ENCODE measurements around the gene PRPF6.

GRCh38 chr20:64021124-64021975, 40.4 kb downstream of the PRPF6 start:
- TF ChIP-seq, protein P1, sequence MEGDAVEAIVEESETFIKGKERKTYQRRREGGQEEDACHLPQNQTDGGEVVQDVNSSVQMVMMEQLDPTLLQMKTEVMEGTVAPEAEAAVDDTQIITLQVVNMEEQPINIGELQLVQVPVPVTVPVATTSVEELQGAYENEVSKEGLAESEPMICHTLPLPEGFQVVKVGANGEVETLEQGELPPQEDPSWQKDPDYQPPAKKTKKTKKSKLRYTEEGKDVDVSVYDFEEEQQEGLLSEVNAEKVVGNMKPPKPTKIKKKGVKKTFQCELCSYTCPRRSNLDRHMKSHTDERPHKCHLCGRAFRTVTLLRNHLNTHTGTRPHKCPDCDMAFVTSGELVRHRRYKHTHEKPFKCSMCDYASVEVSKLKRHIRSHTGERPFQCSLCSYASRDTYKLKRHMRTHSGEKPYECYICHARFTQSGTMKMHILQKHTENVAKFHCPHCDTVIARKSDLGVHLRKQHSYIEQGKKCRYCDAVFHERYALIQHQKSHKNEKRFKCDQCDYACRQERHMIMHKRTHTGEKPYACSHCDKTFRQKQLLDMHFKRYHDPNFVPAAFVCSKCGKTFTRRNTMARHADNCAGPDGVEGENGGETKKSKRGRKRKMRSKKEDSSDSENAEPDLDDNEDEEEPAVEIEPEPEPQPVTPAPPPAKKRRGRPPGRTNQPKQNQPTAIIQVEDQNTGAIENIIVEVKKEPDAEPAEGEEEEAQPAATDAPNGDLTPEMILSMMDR (IDR thresholded peaks at IDR 0.05), result no peak
- TF ChIP-seq POLR2A (IDR thresholded peaks at IDR 0.05), result no peak

Data from body of pancreas (tissue), 4 donors.